Erythroblast (primary cell): Measurements from ENCODE around the gene ZBTB20.

Experiments used
- GATA1 ChIP-seq: IDR thresholded peaks from 2 replicates; pipeline ENCODE4 v1.6.1; 2011; ENCODE audit warnings: low read depth, mild to moderate bottlenecking, control low read depth, low read length, moderate library complexity
- POLR2A ChIP-seq: IDR thresholded peaks from 2 replicates; pipeline ENCODE4 v1.6.1; 2011; ENCODE audit warnings: mild to moderate bottlenecking, low read length

- TF ChIP-seq POLR2A (no peak), GATA1 (no peak)
These were observed 291.2 kb downstream of the ZBTB20 start for GRCh38 chr3:114855839-114856238.
